Upper lobe of left lung (tissue), 6 donors: ENCODE measurements around the gene ZNF254. TPM values are rescaled to one million over a fixed set of nuclear protein-coding genes. Genes with fewer than 3 reads are reported as not detected.

Experiments used
- ATAC-seq, 2 donors: fragments of 200-7000 bp; cut with Tn5 transposase; one replicate each; pipeline ENCODE4 v1.9.1; 2022; ENCODE audit warnings: mild to moderate bottlenecking in 2 of 2, moderate library complexity in 2 of 2; ENCODE audit not compliant: low FRiP score in 2 of 2
- DNase-seq, 2 donors: peaks; one replicate each; pipeline ENCODE4 v3.0.0-alpha.2; 2019 to 2020
- H3K27ac ChIP-seq, 4 donors: fragments of 200-600 bp; sonication (generic); one replicate each; pipeline ENCODE4 v1.5.1; 2016 to 2019
- H3K27me3 ChIP-seq, 4 donors: fragments of 200-600 bp; sonication (generic); one replicate each; pipeline ENCODE4 v1.5.1; 2017 to 2019
- H3K36me3 ChIP-seq, 4 donors: fragments of 200-600 bp; sonication (generic); one replicate each; pipeline ENCODE4 v1.5.1; 2016 to 2019
- H3K4me1 ChIP-seq, 4 donors: fragments of 200-600 bp; sonication (generic); one replicate each; pipeline ENCODE4 v1.5.1; 2018 to 2019
- H3K4me3 ChIP-seq, 4 donors: fragments of 200-600 bp; sonication (generic); one replicate each; pipeline ENCODE4 v1.5.1; 2017 to 2019; ENCODE audit warnings: mild to moderate bottlenecking in 2 of 4, moderate library complexity in 1 of 4
- H3K9me3 ChIP-seq, 4 donors: fragments of 200-600 bp; sonication (generic); one replicate each; pipeline ENCODE4 v1.5.1; 2018 to 2019
- CTCF ChIP-seq, 6 experiments: fragments of 450-650 bp in 4 of 6; fragments of 200-600 bp in 2 of 6; sonication (generic) in 2 of 6; IDR thresholded peaks; one replicate each; pipeline ENCODE4 v1.5.1; 2016 to 2019; ENCODE audit warnings: antibody characterized with exemption in 6 of 6
- EP300 ChIP-seq, 4 donors: sonication (generic); formaldehyde crosslinking; IDR thresholded peaks; one replicate each; pipeline ENCODE4 v1.5.1; 2017; ENCODE audit warnings: antibody characterized with exemption in 4 of 4, control low read depth in 2 of 4
- POLR2A ChIP-seq, 4 donors: fragments of 450-650 bp; IDR thresholded peaks; one replicate each; pipeline ENCODE4 v1.5.1; 2016 to 2017; ENCODE audit warnings: antibody characterized with exemption in 4 of 4, mild to moderate bottlenecking in 2 of 4
- POLR2AphosphoS5 ChIP-seq, 2 donors: sonication (generic); formaldehyde crosslinking; IDR thresholded peaks; one replicate each; pipeline ENCODE4 v1.5.1; 2017; ENCODE audit warnings: antibody characterized with exemption in 2 of 2
- WGBS, 2 donors: methylation state at CpG; one replicate each; pipeline ENCODE4 v1.1.5; 2017 to 2018; 5-methylcytosine and 5-hydroxymethylcytosine counted together
- total RNA-seq, 6 donors: library from RNA; depleted of rRNA in 4 of 6; stranded (reverse); fragments of >200 nt in 4 of 6; gene quantifications; one replicate each; pipeline versions ENCODE4 v1.1.0 to v1.2.1, GENCODE V29; 2016 to 2021
- donor health status: DM: no; HTN: no; CAD: no; lungs with moderate emphysema.
- donor health status: DM: no; HTN: yes; CAD: no; lungs with severe emphysema.

ZNF254 gene
- total RNA-seq, 6 donors from 2014 or later: 15.5 to 60.0 (median 18.9) TPM

- ATAC-seq (no peak), DNase-seq (no peak)
- Histone ChIP-seq H3K4me3 (no peak overlapping the region), H3K27me3 (no peaks in the 10 kb centered on the region), H3K27ac (no peak overlapping the region), H3K9me3 (peaks cover 56 to 88% (median 84%) of the 10 kb centered on the region in 4 donors), H3K36me3 (peaks cover 0 to 27% (median 8%) of the 10 kb centered on the region in 4 donors), H3K4me1 (no peaks in the 10 kb centered on the region)
- TF ChIP-seq EP300 (IDR thresholded peaks at IDR 0.05): no peak
- no peak for TF ChIP-seq POLR2AphosphoS5 (IDR thresholded peaks at IDR 0.05)
- TF ChIP-seq CTCF (IDR thresholded peaks at IDR 0.05): no peak
- TF ChIP-seq POLR2A (IDR thresholded peaks at IDR 0.05): no peak
- WGBS, 2 donors: 67 to 69% methylated on average over 3 of the region's 3 CpGs
These were observed 53.1 kb downstream of the ZNF254 start for GRCh38 chr19:24140099-24140498.

- Histone ChIP-seq H3K27me3 (no peaks in the 10 kb centered on the region), H3K27ac (no peak overlapping the region), H3K9me3 (peaks cover 56 to 87% (median 81%) of the 10 kb centered on the region in 4 donors), H3K4me1 (no peaks in the 10 kb centered on the region), H3K36me3 (peaks cover 0 to 25% (median 8%) of the 10 kb centered on the region in 4 donors), H3K4me3 (no peak overlapping the region)
- no peak for DNase-seq
- TF ChIP-seq EP300 (IDR thresholded peaks at IDR 0.05): no peak
- no peak for TF ChIP-seq POLR2AphosphoS5 (IDR thresholded peaks at IDR 0.05)
- TF ChIP-seq POLR2A (IDR thresholded peaks at IDR 0.05): no peak
- TF ChIP-seq CTCF (IDR thresholded peaks at IDR 0.05): no peak
- no peak for ATAC-seq
These were observed 53.6 kb downstream of the ZNF254 start for GRCh38 chr19:24140591-24140990.

GRCh38 chr19:24141612-24142011 lies 54.6 kb downstream of the ZNF254 start:
- no peaks in the 10 kb centered on the region for H3K27me3 ChIP-seq
- no peak overlapping the region for H3K27ac ChIP-seq
- peaks cover 0 to 17% (median 8%) of the 10 kb centered on the region in 4 donors for H3K36me3 ChIP-seq
- ATAC-seq: no peak
- H3K4me1 ChIP-seq: no peaks in the 10 kb centered on the region
- H3K9me3 ChIP-seq: peaks cover 55 to 83% (median 78%) of the 10 kb centered on the region in 4 donors
- no peak overlapping the region for H3K4me3 ChIP-seq
- no peak for DNase-seq
- TF ChIP-seq CTCF (IDR thresholded peaks at IDR 0.05) (no peak), EP300 (IDR thresholded peaks at IDR 0.05) (no peak), POLR2AphosphoS5 (IDR thresholded peaks at IDR 0.05) (no peak), POLR2A (IDR thresholded peaks at IDR 0.05) (no peak)

- DNase-seq: no peak
- Histone ChIP-seq H3K27ac (no peak overlapping the region), H3K4me1 (no peaks in the 10 kb centered on the region), H3K4me3 (no peak overlapping the region), H3K9me3 (peaks cover 55 to 83% (median 76%) of the 10 kb centered on the region in 4 donors), H3K36me3 (peaks cover 0 to 15% (median 7%) of the 10 kb centered on the region in 4 donors), H3K27me3 (no peaks in the 10 kb centered on the region)
- ATAC-seq: no peak
- WGBS, 2 donors: 95 to 99% methylated on average over 3 of the region's 3 CpGs
- TF ChIP-seq CTCF (IDR thresholded peaks at IDR 0.05): no peak
- TF ChIP-seq POLR2AphosphoS5 (IDR thresholded peaks at IDR 0.05): no peak
- no peak for TF ChIP-seq EP300 (IDR thresholded peaks at IDR 0.05)
- no peak for TF ChIP-seq POLR2A (IDR thresholded peaks at IDR 0.05)
These were observed 55.8 kb downstream of the ZNF254 start for GRCh38 chr19:24142771-24143170.

- Histone ChIP-seq H3K27me3 (no peaks in the 10 kb centered on the region), H3K4me3 (no peak overlapping the region), H3K27ac (no peak overlapping the region), H3K36me3 (peaks cover 0 to 11% (median 2%) of the 10 kb centered on the region in 4 donors), H3K9me3 (peaks cover 0 to 61% (median 51%) of the 10 kb centered on the region in 4 donors), H3K4me1 (no peaks in the 10 kb centered on the region)
- no peak for ATAC-seq
- no peak for DNase-seq
- no peak for TF ChIP-seq POLR2A (IDR thresholded peaks at IDR 0.05)
- no peak for TF ChIP-seq POLR2AphosphoS5 (IDR thresholded peaks at IDR 0.05)
- no peak for TF ChIP-seq EP300 (IDR thresholded peaks at IDR 0.05)
- TF ChIP-seq CTCF (IDR thresholded peaks at IDR 0.05): no peak
- WGBS, 2 donors: 86 to 95% methylated on average over 2 of the region's 2 CpGs
These were observed 72.7 kb downstream of the ZNF254 start for GRCh38 chr19:24159707-24160106.
